DMS114 treated with DMSO at 0.1 percent for 48 hours (cell line): ENCODE data around the gene ADM.

Experiments
- DNase-seq: peaks from one replicate; lab custom pipeline; 2025; ENCODE audit not compliant: unreplicated experiment; lab: John Stamatoyannopoulos, UW

Gene ADM

GRCh38 chr11:10289765-10290380 lies 15.0 kb upstream of the ADM start:
- no peak for DNase-seq

GRCh38 chr11:10291801-10292638 lies 12.9 kb upstream of the ADM start:
- no peak for DNase-seq

DNA sequence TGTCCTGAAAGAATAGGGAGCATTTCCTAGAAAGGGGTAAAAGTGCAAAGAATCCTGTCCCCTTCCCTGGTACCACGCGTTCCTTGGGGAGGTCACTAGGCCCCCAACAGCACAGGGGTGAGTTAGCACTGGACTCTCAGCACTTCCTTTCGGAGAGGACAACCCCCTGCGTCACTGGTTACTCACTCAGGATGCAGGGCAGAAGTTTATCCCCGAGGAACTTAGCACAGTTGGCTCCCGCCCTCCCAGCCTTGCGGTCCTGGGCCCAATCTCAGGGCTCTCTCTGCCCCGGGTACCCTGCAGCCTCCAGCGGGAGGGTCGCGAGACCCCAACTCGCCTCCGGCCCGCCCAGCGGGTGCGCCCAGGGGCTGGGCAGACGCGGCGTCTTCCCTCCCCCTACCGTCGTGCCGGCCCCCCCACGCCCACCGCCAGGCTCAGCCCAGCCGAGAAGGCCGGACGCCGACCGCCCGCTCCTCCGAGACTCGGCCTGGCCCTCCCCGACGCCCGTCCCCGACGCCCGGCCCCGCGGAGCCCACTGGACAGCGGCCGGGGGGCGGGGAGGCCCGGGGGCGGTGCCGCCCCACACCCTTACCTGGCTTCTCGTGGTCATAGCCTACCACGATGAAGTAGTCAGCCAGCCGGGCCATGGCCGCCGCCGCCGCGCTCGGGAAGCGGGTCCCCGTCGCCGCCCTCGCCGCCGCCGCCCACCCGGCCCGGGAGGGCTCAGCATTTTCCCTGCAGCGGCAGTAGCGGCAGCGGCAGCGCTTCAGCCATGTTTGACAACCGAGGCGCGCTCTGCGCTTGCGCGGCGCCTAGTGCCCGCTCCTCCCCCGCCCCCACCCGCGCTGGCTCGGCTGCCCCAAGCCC lies 11.2 kb upstream of the ADM start, which contains the start of gene SBF2:
Gene SBF2 (minus strand): TSS at position 797 of the 867 bp plus-strand sequence. CDS start 150 bp downstream, at position 647.
- DNase-seq = peak; percentile 37

DNA sequence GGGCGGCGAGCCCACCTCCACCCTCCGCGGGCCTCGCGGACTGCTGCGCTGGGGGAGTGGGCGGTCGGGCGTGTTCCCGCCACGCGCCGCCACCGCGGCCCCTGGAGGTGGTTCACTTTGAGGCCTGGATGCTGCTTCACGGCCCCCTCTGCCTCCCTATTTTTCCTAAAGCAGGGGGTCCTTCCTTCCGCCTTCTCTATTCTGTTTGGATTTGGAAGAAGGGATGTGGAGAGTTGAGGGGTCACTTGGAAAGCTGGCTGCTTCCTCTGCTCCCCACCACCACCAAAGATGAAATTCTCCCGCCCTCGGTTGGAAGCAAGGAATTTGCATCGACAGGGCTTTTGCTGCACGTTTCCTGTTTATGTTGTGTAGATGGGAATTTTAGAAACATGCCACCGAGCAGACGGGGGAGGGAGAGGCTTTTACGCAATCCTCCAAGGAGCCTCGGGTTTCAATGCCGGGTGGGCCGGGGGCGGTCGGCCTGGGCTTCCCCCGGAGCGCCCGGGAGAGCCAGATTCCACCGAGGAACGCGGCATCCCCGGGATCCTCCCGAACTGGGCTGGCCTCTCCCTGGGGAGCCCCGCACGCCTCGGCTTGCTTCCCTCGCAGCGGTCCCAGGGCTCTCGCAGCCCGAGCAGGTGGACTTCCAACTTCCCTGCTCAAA lies 10.5 kb upstream of the ADM start:
- DNase-seq = no peak

- peak; percentile 6 for DNase-seq
Measured at GRCh38 chr11:10295064-10295901, 9.6 kb upstream of the ADM start.

- no peak for DNase-seq
Measured at GRCh38 chr11:10298342-10298741, 6.5 kb upstream of the ADM start.

DNA sequence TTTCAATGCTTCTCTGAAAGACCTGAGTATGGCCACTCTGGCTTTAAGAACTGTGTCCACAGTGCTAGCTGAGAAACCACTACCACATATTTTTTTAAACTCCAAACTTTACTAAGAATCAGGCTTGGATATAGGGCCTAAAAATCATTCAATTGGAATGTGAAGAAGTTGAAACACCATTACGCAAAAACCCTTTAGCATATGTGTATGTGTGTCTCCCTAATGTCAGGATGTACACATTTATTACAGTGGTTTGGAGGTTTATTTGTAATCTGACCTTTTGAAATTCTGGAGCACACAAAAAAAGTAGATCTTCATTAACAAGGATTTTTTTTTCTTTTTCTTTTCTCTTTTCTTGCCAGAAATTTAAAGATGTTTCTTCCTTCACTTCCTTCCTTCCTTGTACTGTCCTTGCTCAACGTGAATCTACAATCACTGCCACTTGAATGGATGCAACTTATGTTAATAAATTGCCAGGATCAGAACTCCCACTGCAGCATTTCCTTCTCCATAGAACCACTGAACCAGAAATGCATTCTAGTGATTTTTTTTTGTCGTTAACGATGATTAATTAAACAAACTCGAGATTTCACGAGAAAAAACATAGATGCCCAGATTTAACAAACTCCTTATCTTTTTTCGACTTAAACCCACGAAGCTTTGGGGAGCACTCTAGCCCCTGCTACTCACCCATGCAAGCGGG lies 3.1 kb upstream of the ADM start:
- no peak for DNase-seq

DNA sequence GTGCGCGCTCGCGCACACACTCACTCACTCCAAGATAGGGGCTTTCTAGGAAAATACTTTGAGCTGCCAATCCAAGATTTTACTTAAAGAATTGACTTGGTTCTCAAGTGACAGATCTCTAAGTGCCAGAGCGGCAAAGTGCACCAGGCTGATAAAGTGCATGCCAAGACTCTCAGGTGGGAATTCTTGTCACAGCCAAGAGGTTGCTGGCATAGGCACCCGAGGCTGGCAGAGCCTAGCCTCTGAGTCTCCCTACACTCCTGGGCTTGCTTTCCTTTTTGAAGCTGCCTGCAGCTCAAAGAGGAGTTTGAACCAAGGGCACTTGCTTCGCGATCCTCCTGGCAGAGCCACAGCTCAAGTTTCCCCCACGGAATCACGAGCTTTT lies 2.5 kb upstream of the ADM start:
- DNase-seq = no peak

GRCh38 chr11:10302744-10303557 lies 1.9 kb upstream of the ADM start:
- DNase-seq = peak; percentile 27

DNA sequence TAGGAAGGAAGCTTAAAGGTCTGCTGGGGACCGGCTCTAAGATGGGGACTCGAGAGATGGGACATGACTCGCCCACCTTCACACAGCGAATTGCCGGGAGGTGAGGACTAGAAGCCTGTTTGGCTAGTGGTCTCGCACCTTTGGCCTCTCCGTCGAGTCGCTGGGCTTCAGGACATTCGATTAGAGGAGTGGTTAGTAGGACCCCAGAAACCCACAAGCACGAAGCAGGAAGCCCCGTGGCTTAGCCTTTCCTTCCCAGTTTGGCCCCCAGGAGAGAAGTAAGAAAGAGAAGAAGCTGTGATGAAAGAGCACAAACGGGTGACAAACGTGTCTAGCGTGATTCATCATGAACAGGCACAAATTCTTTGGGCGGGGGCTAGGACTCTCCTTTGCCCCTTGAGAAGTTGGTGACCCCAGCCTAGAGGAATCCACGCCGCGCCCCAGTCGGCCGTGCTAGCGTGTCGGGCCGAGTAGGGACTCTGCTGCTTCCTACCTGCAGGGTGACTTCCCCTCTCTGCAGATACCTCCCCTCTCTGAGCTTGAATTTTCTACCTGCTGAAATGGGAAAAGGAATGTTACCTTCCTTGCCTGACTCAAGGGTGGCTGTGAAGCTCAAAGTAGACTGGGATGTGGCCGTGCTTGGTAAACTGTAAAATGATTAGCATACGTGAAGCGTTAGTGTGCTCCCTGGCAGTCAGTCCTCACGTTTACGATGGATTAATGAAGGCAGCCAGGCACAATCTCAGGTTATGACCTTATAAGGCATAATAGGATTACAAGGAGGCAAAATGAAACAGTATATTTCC lies 1.1 kb upstream of the ADM start:
- DNase-seq = no peak

GRCh38 chr11:10305262-10305963 lies 540 bp downstream of the ADM start:
- no peak for DNase-seq

DNA sequence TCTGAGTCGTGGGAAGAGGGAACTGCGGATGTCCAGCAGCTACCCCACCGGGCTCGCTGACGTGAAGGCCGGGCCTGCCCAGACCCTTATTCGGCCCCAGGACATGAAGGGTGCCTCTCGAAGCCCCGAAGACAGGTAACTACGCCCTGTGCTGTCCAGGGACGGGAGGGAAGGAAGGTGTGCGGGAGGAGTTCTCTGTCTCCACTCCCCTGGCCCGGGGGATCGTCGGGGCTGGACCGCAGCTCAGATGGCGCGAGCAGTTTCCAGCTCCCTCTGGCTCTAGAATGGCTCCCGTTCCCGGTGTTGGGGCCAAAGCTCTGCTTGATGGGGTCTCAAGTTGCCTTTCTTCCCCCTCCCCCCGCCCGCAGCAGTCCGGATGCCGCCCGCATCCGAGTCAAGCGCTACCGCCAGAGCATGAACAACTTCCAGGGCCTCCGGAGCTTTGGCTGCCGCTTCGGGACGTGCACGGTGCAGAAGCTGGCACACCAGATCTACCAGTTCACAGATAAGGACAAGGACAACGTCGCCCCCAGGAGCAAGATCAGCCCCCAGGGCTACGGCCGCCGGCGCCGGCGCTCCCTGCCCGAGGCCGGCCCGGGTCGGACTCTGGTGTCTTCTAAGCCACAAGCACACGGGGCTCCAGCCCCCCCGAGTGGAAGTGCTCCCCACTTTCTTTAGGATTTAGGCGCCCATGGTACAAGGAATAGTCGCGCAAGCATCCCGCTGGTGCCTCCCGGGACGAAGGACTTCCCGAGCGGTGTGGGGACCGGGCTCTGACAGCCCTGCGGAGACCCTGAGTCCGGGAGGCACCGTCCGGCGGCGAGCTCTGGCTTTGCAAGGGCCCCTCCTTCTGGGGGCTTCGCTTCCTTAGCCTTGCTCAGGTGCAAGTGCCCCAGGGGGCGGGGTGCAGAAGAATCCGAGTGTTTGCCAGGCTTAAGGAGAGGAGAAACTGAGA lies 1.4 kb downstream of the ADM start:
- no peak for DNase-seq

DNA sequence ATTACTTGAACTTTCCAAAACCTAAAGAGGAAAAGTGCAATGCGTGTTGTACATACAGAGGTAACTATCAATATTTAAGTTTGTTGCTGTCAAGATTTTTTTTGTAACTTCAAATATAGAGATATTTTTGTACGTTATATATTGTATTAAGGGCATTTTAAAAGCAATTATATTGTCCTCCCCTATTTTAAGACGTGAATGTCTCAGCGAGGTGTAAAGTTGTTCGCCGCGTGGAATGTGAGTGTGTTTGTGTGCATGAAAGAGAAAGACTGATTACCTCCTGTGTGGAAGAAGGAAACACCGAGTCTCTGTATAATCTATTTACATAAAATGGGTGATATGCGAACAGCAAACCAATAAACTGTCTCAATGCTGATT lies 2.1 kb downstream of the ADM start:
- no peak for DNase-seq

DNA sequence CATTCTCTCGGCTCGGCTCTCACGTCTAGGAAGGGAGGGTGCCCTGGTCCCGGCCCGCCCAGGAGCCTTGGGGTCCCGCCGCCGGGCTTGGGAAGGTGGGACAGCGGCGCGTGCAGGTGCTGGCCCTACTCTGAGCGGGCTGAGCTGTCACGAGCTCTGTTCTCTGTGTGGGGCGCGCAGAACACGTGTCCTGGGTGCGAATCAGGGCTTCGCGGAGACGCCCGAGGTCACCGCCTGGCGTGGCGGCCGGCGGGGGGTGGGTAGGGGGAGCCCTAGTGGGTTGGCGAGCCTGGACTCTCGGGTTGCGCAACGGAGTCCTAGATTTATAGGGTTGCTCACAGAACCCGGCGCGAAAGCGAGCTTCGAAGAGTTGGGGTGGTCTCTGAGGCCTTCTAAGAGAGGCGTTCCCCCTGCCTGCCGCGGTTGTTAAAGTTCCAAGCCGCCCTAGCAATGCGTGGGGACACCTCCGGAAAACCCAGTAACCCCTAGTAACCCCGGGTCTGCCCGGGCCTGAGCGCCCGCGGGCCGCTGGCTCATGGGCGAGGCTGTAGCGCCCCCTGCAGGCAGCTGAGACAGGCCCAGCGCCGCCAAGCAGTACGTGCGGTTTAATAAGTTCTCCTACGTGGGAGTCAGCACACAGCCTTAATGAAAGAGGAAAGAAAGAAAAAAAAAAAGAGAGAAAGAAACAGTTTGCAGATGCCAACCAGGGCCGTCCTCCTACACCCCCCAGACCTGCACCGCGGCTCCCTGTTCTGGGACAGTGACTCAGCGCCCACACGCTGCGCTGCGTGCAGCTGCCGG lies 2.7 kb downstream of the ADM start:
- DNase-seq = peak; percentile 40

DNA sequence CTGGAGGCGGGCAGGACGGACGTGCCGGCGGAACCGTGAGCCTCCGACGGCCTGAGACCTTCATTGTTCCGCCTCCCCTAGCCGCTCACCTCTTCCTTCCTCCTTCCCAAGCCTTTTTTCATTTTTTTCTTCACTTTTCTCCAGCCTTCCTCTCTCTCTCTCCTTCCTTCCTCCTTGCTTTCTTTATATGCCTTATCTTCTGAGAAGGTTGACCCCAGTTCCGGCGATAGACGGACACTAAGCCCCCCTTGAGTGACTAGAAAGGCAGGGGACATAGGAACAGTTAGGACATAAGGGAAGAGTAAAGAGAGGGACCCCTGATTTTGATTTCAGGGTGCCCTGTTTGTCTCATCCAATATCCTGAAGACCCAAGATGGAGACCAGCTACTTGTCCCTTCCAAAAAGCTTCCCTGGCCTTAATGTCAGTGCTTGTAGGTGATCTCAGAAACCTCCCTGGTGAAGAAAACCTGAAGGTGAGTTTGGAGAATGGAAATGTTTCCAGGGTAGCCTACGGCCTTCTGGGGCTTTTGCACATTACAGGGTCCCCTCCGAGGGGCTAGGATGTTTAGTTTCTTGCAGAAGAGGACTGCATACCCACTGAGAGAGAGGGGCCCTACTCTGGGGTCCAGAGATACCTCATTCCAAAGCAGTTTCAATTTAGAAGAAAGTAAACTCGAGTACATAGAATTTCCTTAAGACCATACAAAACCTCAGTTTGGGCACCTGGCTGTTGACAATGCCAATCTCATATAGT lies 3.5 kb downstream of the ADM start:
- DNase-seq = no peak
